NCI-H1436 treated with DMSO at 0.1 percent for 48 hours (cell line): ENCODE results near the gene SOX13.
A peak's percentile ranks its signal among the peaks of the same experiment; 100 is the strongest.

Source experiments
- DNase-seq: peaks from one replicate; lab custom pipeline; 2025; lab: John Stamatoyannopoulos, UW

The SOX13 gene

GRCh38 chr1:204065174-204065985 is 7.5 kb upstream of the SOX13 start:
- no peak for DNase-seq

- DNase-seq = no peak
Observed at GRCh38 chr1:204065986-204066300, 7.0 kb upstream of the SOX13 start.

- no peak for DNase-seq
Observed at GRCh38 chr1:204067935-204068334, 5.0 kb upstream of the SOX13 start.

- DNase-seq = no peak
Observed at GRCh38 chr1:204069887-204070286, 3.0 kb upstream of the SOX13 start.

GRCh38 chr1:204070895-204071294 is 2.0 kb upstream of the SOX13 start:
- no peak for DNase-seq

GRCh38 chr1:204073837-204074273 is 940 bp downstream of the SOX13 start:
- no peak for DNase-seq

GRCh38 chr1:204074274-204075138 is 1.6 kb downstream of the SOX13 start:
- DNase-seq = no peak

GRCh38 chr1:204075139-204075521 is 2.2 kb downstream of the SOX13 start:
- DNase-seq = no peak

- no peak for DNase-seq
Observed at GRCh38 chr1:204075890-204076846, 3.3 kb downstream of the SOX13 start.

- DNase-seq = no peak
Observed at GRCh38 chr1:204076891-204077290, 4.0 kb downstream of the SOX13 start.

- DNase-seq = peak; percentile 74
Observed at GRCh38 chr1:204077979-204078696, 5.2 kb downstream of the SOX13 start.

- DNase-seq = no peak
Observed at GRCh38 chr1:204079608-204079999, 6.7 kb downstream of the SOX13 start.

GRCh38 chr1:204080163-204080903 is 7.4 kb downstream of the SOX13 start:
- DNase-seq = peak; percentile 72

GRCh38 chr1:204081164-204081790 is 8.4 kb downstream of the SOX13 start:
- no peak for DNase-seq

GRCh38 chr1:204081791-204082513 is 9.0 kb downstream of the SOX13 start:
- no peak for DNase-seq

GRCh38 chr1:204083491-204083890 is 10.6 kb downstream of the SOX13 start:
- no peak for DNase-seq

GRCh38 chr1:204084247-204084772 is 11.4 kb downstream of the SOX13 start:
- no peak for DNase-seq

- DNase-seq = no peak
Observed at GRCh38 chr1:204085876-204086275, 13.0 kb downstream of the SOX13 start.

- no peak for DNase-seq
Observed at GRCh38 chr1:204087181-204087892, 14.4 kb downstream of the SOX13 start.
